ENCODE data around the gene ATAD1. TPM values are rescaled to one million over a fixed set of nuclear protein-coding genes. Genes with fewer than 3 reads are reported as not detected.
A peak's percentile ranks its signal among the peaks of the same experiment; 100 is the strongest.

The ATAD1 gene
- total RNA-seq, 1 donor from 2014 or later = 54.9 TPM

- TF ChIP-seq CTCF (IDR thresholded peaks at IDR 0.05) = no peak
- Mint-ChIP-seq H3K36me3 (ENCODE audit: low read depth) (peaks cover 14% of the 10 kb centered on the region), H3K4me3 (ENCODE audit: unreplicated experiment) (no peak overlapping the region), H3K4me1 (ENCODE audit: low read depth) (peaks cover 17% of the 10 kb centered on the region), H3K27me3 (ENCODE audit: low read depth) (no peaks in the 10 kb centered on the region), H3K9me3 (ENCODE audit: low read depth) (peaks cover 2% of the 10 kb centered on the region), H3K27ac (ENCODE audit: unreplicated experiment) (no peak overlapping the region)
- no peak for DNase-seq (ENCODE audit: low spot score)
Measured at GRCh38 chr10:87764072-87764934, 53.7 kb downstream of the ATAD1 start.

GRCh38 chr10:87763086-87763861 is 54.8 kb downstream of the ATAD1 start:
- Mint-ChIP-seq H3K27me3 (ENCODE audit: low read depth) (no peaks in the 10 kb centered on the region), H3K4me1 (ENCODE audit: low read depth) (peaks cover 14% of the 10 kb centered on the region), H3K4me3 (ENCODE audit: unreplicated experiment) (no peak overlapping the region), H3K27ac (ENCODE audit: unreplicated experiment) (no peak overlapping the region), H3K36me3 (ENCODE audit: low read depth) (peaks cover 12% of the 10 kb centered on the region), H3K9me3 (ENCODE audit: low read depth) (peaks cover 2% of the 10 kb centered on the region)
- no peak for TF ChIP-seq CTCF (IDR thresholded peaks at IDR 0.05)
- DNase-seq (ENCODE audit: low spot score) = no peak

- Mint-ChIP-seq H3K4me3 (ENCODE audit: unreplicated experiment) (no peak overlapping the region), H3K4me1 (ENCODE audit: low read depth) (peaks cover 7% of the 10 kb centered on the region), H3K9me3 (ENCODE audit: low read depth) (peaks cover 2% of the 10 kb centered on the region), H3K27me3 (ENCODE audit: low read depth) (no peaks in the 10 kb centered on the region), H3K36me3 (ENCODE audit: low read depth) (peaks cover 9% of the 10 kb centered on the region), H3K27ac (ENCODE audit: unreplicated experiment) (peak overlapping the region; percentile 22)
- DNase-seq (ENCODE audit: low spot score) = no peak
- TF ChIP-seq CTCF (IDR thresholded peaks at IDR 0.05) = no peak
Measured at GRCh38 chr10:87761892-87762291, 56.1 kb downstream of the ATAD1 start.

GRCh38 chr10:87761153-87761552 is 56.9 kb downstream of the ATAD1 start:
- Mint-ChIP-seq H3K4me3 (ENCODE audit: unreplicated experiment) (no peak overlapping the region), H3K36me3 (ENCODE audit: low read depth) (peaks cover 7% of the 10 kb centered on the region), H3K27me3 (ENCODE audit: low read depth) (no peaks in the 10 kb centered on the region), H3K9me3 (ENCODE audit: low read depth) (peaks cover under 1% of the 10 kb centered on the region), H3K27ac (ENCODE audit: unreplicated experiment) (no peak overlapping the region), H3K4me1 (ENCODE audit: low read depth) (peaks cover 5% of the 10 kb centered on the region)
- no peak for TF ChIP-seq CTCF (IDR thresholded peaks at IDR 0.05)
- DNase-seq (ENCODE audit: low spot score) = no peak

- H3K36me3 Mint-ChIP-seq (ENCODE audit: low read depth) = peaks cover 5% of the 10 kb centered on the region
- H3K27ac Mint-ChIP-seq (ENCODE audit: unreplicated experiment) = no peak overlapping the region
- H3K4me1 Mint-ChIP-seq (ENCODE audit: low read depth) = peaks cover 5% of the 10 kb centered on the region
- no peak overlapping the region for H3K4me3 Mint-ChIP-seq (ENCODE audit: unreplicated experiment)
- no peak for TF ChIP-seq CTCF (IDR thresholded peaks at IDR 0.05)
- H3K27me3 Mint-ChIP-seq (ENCODE audit: low read depth) = no peaks in the 10 kb centered on the region
- H3K9me3 Mint-ChIP-seq (ENCODE audit: low read depth) = no peaks in the 10 kb centered on the region
- no peak for DNase-seq (ENCODE audit: low spot score)
Measured at GRCh38 chr10:87760195-87760905, 57.7 kb downstream of the ATAD1 start.

Measured in chondrocyte (in vitro differentiated cells).